ENCODE measurements around the gene ASPHD2. TPM values are rescaled to one million over a fixed set of nuclear protein-coding genes. Genes with fewer than 3 reads are reported as not detected.
A peak's percentile ranks its signal among the peaks of the same experiment; 100 is the strongest.

Gene ASPHD2
- total RNA-seq, 1 donor from 2014 or later = 7.3 TPM

- no peak overlapping the region for H3K4me3 ChIP-seq (ENCODE audit: low read depth, low read length)
- peak; percentile 87 for DNase-seq (ENCODE audit: low read depth)
- no peak for TF ChIP-seq CTCF (conservative IDR thresholded peaks at IDR 0.05; ENCODE audit: low read depth, low read length)
Measured at GRCh38 chr22:26471522-26471921, 42.5 kb downstream of the ASPHD2 start.

GRCh38 chr22:26474682-26475081 is 45.6 kb downstream of the ASPHD2 start:
- DNase-seq (ENCODE audit: low read depth) = no peak
- TF ChIP-seq CTCF (conservative IDR thresholded peaks at IDR 0.05; ENCODE audit: low read depth, low read length) = no peak
- no peak overlapping the region for H3K4me3 ChIP-seq (ENCODE audit: low read depth, low read length)

- no peak for TF ChIP-seq CTCF (conservative IDR thresholded peaks at IDR 0.05; ENCODE audit: low read depth, low read length)
- DNase-seq (ENCODE audit: low read depth) = no peak
- no peak overlapping the region for H3K4me3 ChIP-seq (ENCODE audit: low read depth, low read length)
Measured at GRCh38 chr22:26476705-26477340, 47.8 kb downstream of the ASPHD2 start.

GRCh38 chr22:26477341-26477731 is 48.3 kb downstream of the ASPHD2 start:
- H3K4me3 ChIP-seq (ENCODE audit: low read depth, low read length) = no peak overlapping the region
- TF ChIP-seq CTCF (conservative IDR thresholded peaks at IDR 0.05; ENCODE audit: low read depth, low read length) = no peak
- DNase-seq (ENCODE audit: low read depth) = no peak

- DNase-seq (ENCODE audit: low read depth) = no peak
- H3K4me3 ChIP-seq (ENCODE audit: low read depth, low read length) = peak overlapping the region; percentile 49
- no peak for TF ChIP-seq CTCF (conservative IDR thresholded peaks at IDR 0.05; ENCODE audit: low read depth, low read length)
Measured at GRCh38 chr22:26479043-26479791, 50.2 kb downstream of the ASPHD2 start.

GRCh38 chr22:26479792-26480610 is 50.9 kb downstream of the ASPHD2 start:
- DNase-seq (ENCODE audit: low read depth) = no peak
- peak overlapping the region; percentile 49 for H3K4me3 ChIP-seq (ENCODE audit: low read depth, low read length)
- no peak for TF ChIP-seq CTCF (conservative IDR thresholded peaks at IDR 0.05; ENCODE audit: low read depth, low read length)
